Right renal cortex interstitium (tissue), 3 donors: ENCODE results near the gene POFUT2. TPM values are rescaled to one million over a fixed set of nuclear protein-coding genes. Genes with fewer than 3 reads are reported as not detected.
A peak's percentile ranks its signal among the peaks of the same experiment; 100 is the strongest.
"Not testable (repeated sequence)": the region's sequence is repeated elsewhere in the genome, so short reads cannot be mapped to it uniquely, and the experiment has no call there.

Experiments used
- DNase-seq, 3 donors: peaks; one replicate each; pipeline ENCODE4 v3.0.0-alpha.2; 2013; ENCODE audit warnings: low read depth in 3 of 3, low spot score in 2 of 3
- polyA plus RNA-seq, 3 donors: library from polyadenylated mRNA; unstranded; fragments of 120-200 nt; gene quantifications; one replicate each; pipeline ENCODE4 v1.2.1, GENCODE V29; 2013; ENCODE audit not compliant: insufficient read length in 3 of 3

The POFUT2 gene
- polyA plus RNA-seq, 3 donors: 28.1 to 30.1 (median 29.7) TPM

GRCh38 chr21:45312296-45312695 lies 24.6 kb upstream of the POFUT2 start:
- no peak for DNase-seq

GRCh38 chr21:45310459-45310858 lies 22.8 kb upstream of the POFUT2 start:
- DNase-seq: no peak

GRCh38 chr21:45309987-45310381 lies 22.3 kb upstream of the POFUT2 start:
- no peak for DNase-seq

GRCh38 chr21:45309069-45309986 lies 21.6 kb upstream of the POFUT2 start:
- DNase-seq: no peak

- no peak for DNase-seq
Measured at GRCh38 chr21:45308194-45309068, 20.7 kb upstream of the POFUT2 start.

GRCh38 chr21:45307597-45308158 lies 20.0 kb upstream of the POFUT2 start:
- DNase-seq: not testable (repeated sequence)

GRCh38 chr21:45306832-45307571 lies 19.3 kb upstream of the POFUT2 start:
- DNase-seq: peak in 1 of 3 donors; percentile 76

- DNase-seq: no peak
Measured at GRCh38 chr21:45306453-45306831, 18.7 kb upstream of the POFUT2 start.

- DNase-seq: no peak
Measured at GRCh38 chr21:45305836-45306235, 18.1 kb upstream of the POFUT2 start.

GRCh38 chr21:45304945-45305344 lies 17.2 kb upstream of the POFUT2 start:
- DNase-seq: no peak

GRCh38 chr21:45304476-45304830 lies 16.8 kb upstream of the POFUT2 start:
- no peak for DNase-seq

GRCh38 chr21:45303751-45304475 lies 16.2 kb upstream of the POFUT2 start:
- DNase-seq: no peak

GRCh38 chr21:45303091-45303615 lies 15.5 kb upstream of the POFUT2 start:
- no peak for DNase-seq

- no peak for DNase-seq
Measured at GRCh38 chr21:45302082-45303061, 14.7 kb upstream of the POFUT2 start.

- no peak for DNase-seq
Measured at GRCh38 chr21:45301521-45302081, 13.9 kb upstream of the POFUT2 start.

GRCh38 chr21:45300786-45301520 lies 13.3 kb upstream of the POFUT2 start:
- DNase-seq: no peak
